Activated CD8-positive, alpha-beta memory T cell treated with anti-CD3 and anti-CD28 coated beads for 1 hour (primary cell): ENCODE measurements around the gene CNOT1.
"Not testable (repeated sequence)": the region's sequence is repeated elsewhere in the genome, so short reads cannot be mapped to it uniquely, and the experiment has no call there.

Source experiments
- DNase-seq, 2 donors: peaks; one replicate each; pipeline ENCODE4 v3.0.0-alpha.2; 2020; ENCODE audit warnings: low read depth in 1 of 2; ENCODE audit errors: extremely low read depth in 1 of 2

CNOT1 gene

DNA sequence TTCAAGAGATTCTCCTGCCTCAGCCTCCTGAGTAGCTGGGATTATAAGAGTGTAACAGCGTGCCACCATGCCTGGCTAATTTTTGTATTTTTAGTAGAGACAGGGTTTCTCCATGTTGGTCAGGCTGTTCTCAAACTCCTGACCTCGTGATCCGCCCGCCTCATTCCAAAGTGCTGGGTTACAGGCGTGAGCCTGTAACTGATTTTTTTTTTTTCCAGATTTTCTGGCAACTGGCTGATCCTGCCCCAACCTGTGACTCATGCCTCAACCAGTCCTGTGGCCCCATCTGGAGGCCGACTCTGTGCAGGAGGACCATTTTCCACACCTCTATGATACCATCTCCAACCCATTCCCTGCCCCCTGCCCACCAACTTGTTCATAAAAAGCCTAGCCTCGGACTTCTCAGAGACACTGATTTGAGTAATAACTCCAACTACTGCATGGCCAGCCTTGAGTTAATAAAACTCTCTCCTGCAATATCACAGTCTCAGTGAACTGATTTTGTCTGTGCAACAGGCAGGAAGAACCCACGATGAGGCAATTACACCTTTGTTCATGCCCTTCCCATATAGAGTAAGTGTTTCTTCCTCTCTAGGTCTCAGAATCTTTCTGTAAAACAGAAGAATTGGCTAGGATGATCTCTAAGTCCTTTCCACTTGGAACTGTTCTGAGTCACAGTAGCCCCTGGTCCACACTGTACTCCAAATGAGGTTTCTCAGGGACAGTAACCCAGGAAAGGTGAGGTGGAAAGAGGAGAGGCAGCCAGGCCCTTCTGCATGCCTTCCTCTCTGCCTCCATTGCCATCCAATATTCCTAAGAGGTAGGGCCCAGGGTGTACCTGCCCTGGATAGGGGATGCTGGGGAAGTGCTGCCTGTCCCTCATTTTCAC lies 8.8 kb upstream of the CNOT1 start:
- no peak for DNase-seq

DNA sequence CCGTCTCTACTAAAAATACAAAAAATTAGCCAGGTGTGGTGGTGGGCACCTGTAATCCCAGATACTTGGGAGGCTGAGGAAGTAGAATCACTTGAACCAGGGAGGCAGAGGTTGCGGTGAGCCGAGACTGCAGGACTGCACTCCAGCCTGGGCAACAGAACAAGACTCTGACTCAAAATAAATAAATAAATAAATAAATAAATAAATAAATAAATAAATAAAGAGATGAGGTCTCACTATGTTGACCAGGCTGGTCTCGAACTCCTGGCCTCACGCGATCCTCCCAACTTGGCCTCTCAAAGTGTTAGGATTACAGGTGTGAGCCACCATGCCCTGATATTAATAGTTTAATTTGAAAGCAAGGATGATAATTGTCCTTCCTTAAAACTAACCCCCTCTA lies 7.4 kb upstream of the CNOT1 start:
- DNase-seq: not testable (repeated sequence)

DNA sequence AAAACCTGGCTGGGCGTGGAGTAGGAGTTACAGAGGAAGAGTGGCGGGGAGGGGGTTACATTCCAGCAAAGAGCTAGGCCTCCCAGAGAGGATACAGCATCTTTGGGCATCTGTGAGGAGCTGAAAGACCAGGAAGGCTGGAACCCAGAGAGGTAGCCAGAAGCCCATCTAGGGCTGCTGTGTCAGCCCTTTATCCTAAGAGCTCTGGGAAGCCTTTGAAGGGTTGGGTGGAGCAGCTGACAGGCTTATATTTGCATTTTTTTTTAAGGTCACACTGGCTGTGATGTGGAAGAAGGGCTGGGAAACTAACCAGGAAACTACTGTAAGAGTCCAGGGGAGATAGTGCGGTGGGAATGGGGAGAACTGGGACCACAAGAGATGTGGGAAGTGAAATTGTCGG lies 6.8 kb upstream of the CNOT1 start:
- DNase-seq: no peak

DNA sequence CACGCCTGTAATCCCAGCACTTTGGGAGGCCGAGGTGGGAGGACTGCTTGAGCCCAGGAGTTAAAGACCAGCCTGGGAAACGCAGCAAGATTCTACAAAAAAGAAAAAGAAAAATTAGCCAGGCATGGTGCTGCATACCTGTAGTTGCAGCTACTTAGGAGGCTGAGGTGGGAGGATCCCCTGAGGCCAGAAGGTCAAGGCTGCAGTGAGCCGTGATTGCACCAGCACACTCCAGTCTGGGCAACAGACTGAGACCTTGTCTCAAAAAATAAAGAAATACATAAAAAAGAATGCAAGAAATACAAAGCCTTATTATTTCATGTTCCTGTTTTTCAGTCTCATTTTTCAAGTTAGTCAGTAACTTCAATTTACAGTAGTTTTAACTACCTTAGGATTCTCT lies 5.9 kb upstream of the CNOT1 start:
- DNase-seq: no peak

DNA sequence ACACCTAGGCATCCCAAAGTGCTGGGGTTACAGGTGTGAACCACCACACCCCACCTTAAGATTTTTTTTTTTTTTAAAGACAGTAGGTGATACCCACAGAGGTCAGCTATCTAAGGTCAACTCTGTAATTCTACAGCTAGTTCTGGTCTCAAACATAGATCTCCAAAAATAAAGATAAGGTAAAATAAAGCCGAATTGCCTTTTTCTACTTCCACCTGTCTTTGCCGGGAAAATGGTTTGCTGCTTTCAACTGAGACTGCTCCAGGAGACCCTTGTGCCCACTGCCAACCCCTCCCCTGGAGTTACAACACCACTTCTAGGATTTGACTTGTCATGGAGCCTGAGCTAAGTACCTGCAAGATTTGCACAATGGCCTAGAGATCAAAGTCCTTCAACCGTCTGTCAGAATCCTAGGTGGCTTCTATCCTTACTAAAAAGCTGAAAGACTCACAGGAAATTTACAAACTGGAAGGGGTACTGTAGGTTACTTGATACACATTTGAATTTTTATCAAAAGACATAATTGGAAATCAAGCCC lies 4.7 kb upstream of the CNOT1 start:
- DNase-seq: no peak

DNA sequence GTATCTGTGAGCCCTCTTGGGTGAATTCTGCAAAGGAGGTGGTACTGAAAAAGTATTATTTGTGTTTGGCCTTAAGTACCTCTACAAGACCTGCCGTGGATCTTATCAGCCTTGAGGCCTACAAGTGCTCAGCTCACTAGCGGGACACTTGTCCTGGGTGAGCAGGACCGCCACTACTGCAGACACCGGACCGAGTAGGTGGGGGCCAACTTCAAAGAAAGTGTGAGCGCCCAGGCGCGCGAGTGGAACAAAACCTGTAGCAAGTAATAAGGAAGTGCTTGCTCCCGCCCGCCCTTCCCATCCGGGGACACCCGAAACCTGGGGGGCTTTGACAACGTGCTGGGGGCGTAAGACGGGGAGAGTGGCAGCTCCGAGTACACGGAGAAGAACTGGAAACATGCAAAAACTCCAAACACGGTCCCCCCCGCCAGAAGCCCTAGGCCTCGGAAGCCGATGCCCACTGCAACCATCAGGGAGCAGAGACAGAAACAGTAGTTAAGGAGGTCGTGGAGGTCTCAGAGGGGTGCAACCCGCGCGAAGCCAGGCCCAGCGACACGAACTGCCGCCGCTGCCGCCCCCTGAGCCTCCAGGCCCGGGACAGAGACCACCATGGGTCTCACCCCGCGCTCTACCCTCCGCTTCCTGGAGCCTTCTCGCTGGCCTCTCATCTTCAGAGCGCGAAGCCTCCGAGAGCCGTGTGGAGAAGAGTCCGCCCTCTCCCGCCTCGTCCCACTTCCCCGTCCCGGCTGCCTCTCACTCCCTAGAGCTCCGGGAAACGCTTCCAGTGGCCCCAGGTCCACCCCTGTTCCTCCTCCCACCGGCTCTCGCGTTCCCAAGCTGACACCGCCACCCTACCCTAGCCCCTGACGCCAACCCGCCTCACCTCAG lies 537 bp downstream of the CNOT1 start:
- DNase-seq: peak in 1 of 2 donors; percentile 40

DNA sequence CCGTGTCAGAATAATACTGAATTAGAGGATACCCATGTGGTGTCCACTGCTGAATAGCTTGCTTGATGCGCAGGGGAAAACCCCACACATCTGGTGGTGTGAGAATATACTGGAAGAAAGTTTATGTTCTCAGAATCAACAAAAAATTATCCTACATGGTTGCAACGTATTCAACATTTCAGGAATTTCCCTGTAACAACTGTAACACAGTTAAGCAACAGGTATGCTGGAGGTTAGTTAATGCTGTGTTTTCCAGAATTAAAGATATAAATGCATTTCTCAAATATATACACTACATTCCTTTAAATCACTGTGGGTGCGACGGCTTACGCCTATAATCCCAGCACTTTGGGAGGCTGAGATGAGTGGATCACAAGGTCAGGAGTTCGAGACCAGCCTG lies 5.4 kb downstream of the CNOT1 start:
- no peak for DNase-seq

DNA sequence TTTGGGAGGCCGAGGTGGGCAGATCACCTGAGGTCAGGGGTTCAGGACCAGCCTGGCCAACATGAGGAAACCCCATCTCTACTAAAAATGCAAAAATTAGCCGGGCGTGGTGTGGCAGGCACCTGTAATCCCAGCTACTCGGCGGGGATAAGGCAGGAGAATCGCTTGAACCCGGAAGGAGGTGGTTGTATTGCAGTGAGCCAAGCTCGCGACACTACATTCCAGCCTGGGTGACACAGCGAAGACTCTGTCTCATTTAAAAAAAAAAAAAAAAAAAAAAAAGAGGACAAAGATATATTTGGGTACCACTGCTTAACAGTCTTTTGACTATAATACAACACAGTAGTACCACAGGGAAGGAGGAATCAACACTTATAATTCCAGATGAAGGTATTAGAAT lies 9.2 kb downstream of the CNOT1 start:
- no peak for DNase-seq

DNA sequence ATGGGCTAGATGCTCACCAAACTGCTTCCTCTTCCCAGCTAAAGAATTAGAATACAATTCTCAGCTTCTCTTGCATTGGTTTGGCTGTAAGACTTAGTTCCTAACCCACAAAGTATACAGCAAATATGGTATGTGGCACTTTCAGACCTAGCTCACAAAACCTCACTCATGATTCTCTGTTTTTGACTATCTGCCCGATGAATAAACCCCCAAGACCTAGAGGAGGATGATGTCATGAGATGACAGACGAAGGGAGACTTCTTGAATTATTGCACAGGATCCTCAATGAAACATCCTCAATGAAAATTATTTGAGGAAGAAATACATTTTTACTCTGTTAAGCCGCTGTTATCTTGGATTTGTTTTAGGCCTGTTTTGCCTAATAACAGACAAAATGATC lies 14.3 kb downstream of the CNOT1 start:
- DNase-seq: no peak

DNA sequence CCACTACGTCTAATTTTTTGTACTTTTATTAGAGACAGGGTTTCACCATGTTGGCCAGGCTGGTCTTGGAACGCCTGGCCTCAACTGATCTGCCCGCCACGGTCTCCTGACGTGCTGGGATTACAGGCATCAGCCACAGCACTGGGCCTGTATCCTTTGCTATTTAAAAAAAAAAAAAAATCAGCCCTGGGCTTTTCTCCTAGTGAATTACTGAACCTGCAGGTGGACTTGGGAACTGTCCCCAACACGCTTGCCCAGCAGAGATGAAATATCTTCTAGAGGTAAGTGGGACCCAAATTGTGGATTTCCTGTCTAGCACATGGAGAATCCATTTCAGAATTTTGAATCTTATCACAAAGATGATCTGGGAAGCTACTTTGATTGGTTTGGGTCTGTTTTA lies 14.8 kb downstream of the CNOT1 start:
- DNase-seq: no peak

DNA sequence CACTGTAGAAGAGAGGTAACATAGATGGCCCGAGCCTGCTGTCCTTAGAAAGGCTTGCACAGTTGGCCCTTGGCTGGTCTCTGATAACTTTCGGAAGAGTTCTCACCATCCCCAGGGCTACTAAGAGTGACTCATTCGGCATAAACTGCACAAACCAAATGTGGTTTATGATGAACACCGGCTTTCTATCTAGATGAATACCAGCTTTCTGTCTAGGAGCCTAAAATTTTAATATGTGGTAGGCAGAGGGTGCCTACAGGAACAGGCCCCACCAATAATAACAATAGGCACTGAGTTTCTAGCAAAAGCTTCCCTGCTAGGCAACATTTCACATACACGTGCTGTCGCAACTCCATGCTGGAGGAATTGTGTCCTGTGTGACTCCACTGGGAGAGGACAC lies 15.4 kb downstream of the CNOT1 start:
- no peak for DNase-seq

DNA sequence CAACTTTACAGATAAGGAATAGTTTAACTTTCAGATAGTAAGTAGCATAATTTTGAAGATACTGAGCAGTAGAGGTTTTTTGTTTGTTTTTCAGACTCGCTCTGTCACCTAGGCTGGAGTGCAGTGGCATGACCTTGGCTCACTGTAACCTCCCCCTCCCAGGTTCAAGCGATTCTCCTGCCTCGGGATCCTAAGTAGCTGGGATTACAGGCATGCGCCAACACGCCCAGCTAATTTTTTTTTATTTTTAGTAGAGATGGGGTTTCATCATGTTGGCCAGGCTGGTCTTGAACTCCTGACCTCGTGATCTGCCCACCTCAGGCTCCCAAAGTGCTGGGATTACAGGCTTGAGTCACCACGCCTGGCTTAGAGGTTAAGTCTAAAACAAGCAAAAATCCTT lies 16.7 kb downstream of the CNOT1 start:
- not testable (repeated sequence) for DNase-seq

DNA sequence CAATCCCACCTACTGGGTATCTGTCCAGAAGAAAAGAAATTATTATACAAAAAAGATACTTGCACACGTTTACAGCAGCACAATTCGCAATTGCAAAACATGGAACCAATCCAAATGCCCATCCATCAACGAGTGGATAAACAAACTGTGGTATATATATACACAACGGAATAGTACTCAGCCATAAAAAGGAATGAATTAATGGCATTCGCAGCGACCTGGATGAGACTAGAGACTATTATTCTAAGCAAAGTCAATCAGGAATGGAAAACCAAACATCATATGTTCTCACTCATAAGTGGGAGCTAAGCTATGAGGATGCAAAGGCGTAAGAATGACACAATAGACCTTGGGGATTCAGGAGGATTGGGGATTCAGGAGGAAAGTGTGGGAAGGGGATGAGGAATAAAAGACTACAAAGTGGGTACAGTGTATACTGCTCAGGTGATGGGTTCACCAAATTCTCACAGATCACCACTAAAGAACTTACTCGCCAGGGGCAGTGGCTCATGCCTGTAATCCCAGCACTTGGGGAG lies 21.0 kb downstream of the CNOT1 start:
- no peak for DNase-seq

DNA sequence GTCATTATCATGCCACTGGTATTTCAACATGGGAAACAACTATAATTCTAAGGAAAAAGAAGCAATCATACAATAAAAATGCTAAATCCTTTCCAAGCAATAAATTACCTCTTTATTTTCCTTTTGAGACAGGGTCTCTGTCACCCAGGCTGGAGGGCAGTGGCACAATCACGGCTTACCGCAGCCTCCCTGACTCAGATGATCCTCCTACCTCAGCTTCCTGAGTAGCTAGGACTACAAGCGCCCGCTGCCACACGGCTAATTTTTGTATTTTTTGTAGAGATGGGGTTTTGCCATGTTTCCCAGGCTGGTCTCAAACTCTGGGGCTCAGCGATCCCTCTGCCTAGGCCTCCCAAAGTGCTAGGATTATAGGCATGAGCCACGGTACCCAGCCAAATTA lies 24.1 kb downstream of the CNOT1 start:
- DNase-seq: no peak

DNA sequence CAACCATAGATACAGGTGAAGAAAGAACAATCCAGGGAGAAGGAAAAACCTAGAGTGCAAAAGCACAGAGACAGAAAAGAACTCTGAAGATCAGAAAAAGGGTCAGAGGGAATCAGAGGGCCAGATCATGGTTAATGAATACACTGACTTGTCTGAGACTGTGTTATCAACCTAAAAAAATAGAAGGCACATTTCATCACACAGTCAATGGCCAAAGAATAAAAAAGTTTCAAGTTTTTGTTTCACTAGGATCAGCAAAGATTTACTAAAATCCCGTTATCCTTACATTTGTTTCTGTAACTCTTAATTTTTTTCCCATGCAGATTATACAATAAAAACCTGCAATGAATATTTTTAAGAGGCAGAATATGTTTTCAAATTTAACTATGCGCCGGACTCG lies 38.5 kb downstream of the CNOT1 start:
- DNase-seq: no peak

DNA sequence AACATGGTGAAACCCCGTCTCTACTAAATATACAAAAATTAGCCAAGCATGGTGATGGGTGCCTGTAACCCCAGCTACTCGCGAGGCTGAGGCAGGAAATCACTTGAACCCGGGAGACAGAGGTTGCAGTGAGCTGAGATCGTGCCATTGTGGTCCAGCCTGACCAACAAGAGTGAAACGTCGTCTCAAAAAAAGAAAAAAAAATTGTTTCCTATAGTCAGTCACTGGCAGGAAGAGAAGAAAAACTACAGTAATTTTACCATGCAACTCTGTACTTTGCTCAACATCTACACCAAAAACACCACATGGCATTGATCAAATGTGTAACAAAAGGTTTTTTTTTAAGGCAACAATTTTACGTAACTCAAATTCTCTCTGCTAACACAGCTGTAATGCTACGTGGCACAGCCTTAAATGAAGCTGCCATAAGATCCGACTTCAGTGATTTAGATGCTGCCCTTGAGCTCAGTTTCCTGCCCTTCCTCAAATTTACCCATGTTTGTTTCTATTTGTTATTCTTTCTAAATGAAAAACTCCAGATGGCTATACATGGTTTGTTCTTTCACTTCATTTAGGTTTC lies 40.2 kb downstream of the CNOT1 start:
- no peak for DNase-seq

DNA sequence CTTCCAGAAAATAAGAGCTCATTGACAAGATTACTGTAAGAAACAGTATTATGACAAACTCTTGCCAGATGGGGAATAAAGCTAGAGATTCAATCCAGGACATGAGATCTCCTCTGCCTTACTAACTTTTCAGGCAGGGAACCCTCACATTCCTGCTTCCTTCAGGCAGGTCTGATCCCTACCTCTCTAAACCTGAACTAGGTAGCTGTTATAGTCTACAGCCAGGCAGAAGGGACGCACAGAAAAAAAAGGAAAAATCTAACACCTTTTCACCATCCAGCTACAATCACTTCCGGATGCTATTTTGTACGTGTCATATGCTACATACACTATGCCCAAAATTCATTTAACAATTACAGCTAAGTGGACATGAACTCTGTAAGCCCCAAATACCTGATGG lies 41.2 kb downstream of the CNOT1 start:
- DNase-seq: no peak

DNA sequence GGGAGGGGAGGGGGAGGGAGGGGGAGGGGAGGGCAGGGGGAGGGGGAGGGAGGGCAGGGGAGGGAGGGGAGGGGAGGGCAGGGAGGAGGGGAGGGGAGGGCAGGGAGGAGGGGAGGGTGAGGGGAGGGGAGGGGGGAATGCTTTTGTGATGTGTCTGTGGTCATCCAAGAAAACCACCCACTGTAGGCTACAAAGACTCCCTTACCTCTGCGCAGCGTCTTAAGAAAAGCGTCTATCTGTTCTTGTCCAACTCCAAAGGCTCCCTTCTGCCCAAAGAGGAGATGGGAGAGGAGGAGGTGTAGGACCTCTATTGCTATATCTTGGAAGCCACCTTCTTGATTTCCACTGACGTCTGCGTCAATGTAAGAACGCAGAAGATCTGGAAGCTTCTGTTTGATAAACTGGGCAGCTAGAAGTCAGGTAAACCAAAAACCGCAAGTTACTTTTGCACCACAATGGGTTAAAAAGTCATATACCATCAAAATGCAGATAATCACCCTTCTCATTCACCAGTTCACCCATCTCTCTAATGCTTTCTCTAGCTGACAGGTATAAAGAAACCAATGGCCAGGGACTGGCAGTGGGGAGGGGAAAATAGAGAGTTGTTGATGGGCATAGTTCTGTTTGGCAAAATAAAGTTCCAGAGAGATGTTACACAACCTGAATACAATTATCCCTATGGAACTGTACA lies 43.1 kb downstream of the CNOT1 start:
- no peak for DNase-seq

DNA sequence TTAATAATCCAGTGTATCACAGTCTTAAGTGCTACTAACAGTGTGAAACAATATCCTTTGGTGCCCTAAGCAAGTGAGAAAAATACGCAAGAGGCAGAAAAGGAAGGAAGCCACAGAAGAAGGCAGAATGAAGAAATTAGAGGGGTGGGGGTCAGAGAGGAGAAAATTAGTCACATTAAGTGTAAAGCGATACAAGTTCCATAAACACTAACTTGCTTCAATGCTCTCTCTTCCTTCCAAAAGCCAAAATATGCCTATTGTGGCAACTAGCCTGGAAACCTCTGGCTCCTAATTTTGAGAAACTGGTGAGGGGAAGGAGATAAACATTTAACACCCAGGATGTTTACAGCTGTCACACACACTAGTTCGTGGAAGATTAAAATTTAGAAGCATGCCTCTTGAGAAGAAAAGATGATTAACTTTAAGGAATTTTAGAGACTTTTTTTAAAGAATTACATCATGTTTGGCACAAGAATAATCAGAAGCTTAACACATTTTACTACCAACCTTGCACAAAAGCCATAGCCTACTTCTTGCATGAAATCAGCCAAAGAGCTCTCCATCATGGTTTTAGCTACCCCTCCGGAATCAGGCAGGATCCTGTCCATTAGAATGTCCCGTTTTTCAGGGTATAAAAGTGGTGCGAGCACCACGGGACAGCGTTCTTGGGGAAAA lies 44.7 kb downstream of the CNOT1 start:
- DNase-seq: no peak
